ENCODE data around the gene FBXL7. TPM values are rescaled to one million over a fixed set of nuclear protein-coding genes. Genes with fewer than 3 reads are reported as not detected.

Gene FBXL7
- total and polyA plus RNA-seq, 2 donors (not counting 3 experiments of a cell fraction or from before 2014, with no cell fraction given), result 23.5 to 32.2 TPM

DNA sequence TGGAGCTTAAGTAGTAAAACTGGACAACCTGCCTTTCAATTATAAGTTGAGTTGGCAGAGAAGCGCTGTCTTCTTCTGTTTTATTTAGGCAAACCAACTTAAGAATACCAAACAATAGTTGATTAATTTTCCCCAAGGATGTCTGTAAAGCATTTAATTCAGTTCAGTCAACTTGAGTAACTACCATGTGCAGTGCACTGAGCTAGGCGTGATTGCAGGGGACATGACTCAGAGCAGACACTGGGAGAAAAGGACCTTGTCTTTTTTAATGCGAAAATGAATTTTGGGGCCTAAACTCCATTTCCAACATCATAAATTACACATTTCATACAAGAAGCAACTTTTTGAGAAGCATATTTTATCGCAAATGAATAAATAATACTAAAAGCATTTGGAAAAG, 66.3 kb downstream of the FBXL7 start:
- FAIRE-seq (no peak), DNase-seq (ENCODE audit: low read depth, low spot score) (no peak)
- no peaks in the 10 kb centered on the region for H3K9me3 ChIP-seq (replicated peaks; ENCODE audit: control insufficient read depth, insufficient read depth, low read length)
- no peak overlapping the region for H3K4me3 ChIP-seq (replicated peaks in 1 of 3; ENCODE audit: insufficient read depth in 1 of 3, low read depth in 1 of 3, low read length in 3 of 3)
- TF ChIP-seq, protein P1, sequence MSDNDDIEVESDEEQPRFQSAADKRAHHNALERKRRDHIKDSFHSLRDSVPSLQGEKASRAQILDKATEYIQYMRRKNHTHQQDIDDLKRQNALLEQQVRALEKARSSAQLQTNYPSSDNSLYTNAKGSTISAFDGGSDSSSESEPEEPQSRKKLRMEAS (IDR thresholded peaks at IDR 0.05; ENCODE audit: insufficient read depth, insufficient read length), result no peak
- TF ChIP-seq POLR2AphosphoS5 (IDR thresholded peaks at IDR 0.05; ENCODE audit: insufficient read depth, low read depth, low read length), result no peak
- TF ChIP-seq MYC (IDR thresholded peaks at IDR 0.05; ENCODE audit: low read depth, low read length), result no peak
- TF ChIP-seq, protein P2, sequence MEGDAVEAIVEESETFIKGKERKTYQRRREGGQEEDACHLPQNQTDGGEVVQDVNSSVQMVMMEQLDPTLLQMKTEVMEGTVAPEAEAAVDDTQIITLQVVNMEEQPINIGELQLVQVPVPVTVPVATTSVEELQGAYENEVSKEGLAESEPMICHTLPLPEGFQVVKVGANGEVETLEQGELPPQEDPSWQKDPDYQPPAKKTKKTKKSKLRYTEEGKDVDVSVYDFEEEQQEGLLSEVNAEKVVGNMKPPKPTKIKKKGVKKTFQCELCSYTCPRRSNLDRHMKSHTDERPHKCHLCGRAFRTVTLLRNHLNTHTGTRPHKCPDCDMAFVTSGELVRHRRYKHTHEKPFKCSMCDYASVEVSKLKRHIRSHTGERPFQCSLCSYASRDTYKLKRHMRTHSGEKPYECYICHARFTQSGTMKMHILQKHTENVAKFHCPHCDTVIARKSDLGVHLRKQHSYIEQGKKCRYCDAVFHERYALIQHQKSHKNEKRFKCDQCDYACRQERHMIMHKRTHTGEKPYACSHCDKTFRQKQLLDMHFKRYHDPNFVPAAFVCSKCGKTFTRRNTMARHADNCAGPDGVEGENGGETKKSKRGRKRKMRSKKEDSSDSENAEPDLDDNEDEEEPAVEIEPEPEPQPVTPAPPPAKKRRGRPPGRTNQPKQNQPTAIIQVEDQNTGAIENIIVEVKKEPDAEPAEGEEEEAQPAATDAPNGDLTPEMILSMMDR (IDR thresholded peaks at IDR 0.05; ENCODE audit: extremely low read depth in 1 of 2, insufficient read depth in 1 of 2, low read depth in 1 of 2, low read length in 2 of 2), result no peak
- TF ChIP-seq JUN (IDR thresholded peaks at IDR 0.05; ENCODE audit: borderline replicate concordance, insufficient read depth, insufficient read length, low read depth), result no peak
- no peak for TF ChIP-seq FOS (IDR thresholded peaks at IDR 0.05; ENCODE audit: borderline replicate concordance, insufficient read depth, low read length)
- TF ChIP-seq GATA2 (IDR thresholded peaks at IDR 0.05; ENCODE audit: insufficient read depth, insufficient read length, low read depth, low read length), result no peak
- no peak for TF ChIP-seq EZH2 (IDR thresholded peaks at IDR 0.05; ENCODE audit: borderline replicate concordance, low read depth, low read length, severe bottlenecking)
- no peak for TF ChIP-seq POLR2A (IDR thresholded peaks at IDR 0.05; ENCODE audit: low read depth, low read length)
- ChIA-PET POLR2A (no interaction called here), CTCF (no interaction called here)
- intact Hi-C loops (cut with micrococcal nuclease), result no loop called here
- H3K9ac ChIP-seq (replicated peaks; ENCODE audit: extremely low read depth, insufficient read depth, low read length), result no peak overlapping the region
- dilution Hi-C loops (cut with MboI; ENCODE audit: extremely low pct_ligation_motif_present, low sequenced_read_pairs), result no loop called here
- H3K36me3 ChIP-seq (ENCODE audit: control insufficient read depth in 2 of 2, extremely low read depth in 1 of 2, insufficient read depth in 2 of 2, low read length in 2 of 2), result no peaks in the 10 kb centered on the region
- H4K20me1 ChIP-seq (replicated peaks; ENCODE audit: control insufficient read depth, extremely low read depth, insufficient read depth, low read length), result peaks cover 5% of the 10 kb centered on the region
- H3K4me2 ChIP-seq (ENCODE audit: insufficient read depth, low read length), result no peak overlapping the region
- no peaks in the 10 kb centered on the region for H3K79me2 ChIP-seq (ENCODE audit: control insufficient read depth, insufficient read depth, low read length)
- H3K27me3 ChIP-seq (ENCODE audit: control insufficient read depth in 2 of 2, insufficient read depth in 2 of 2, low read length in 2 of 2), result no peaks in the 10 kb centered on the region
- no TSS peak for BruUV-seq (replicated peaks)
- no peaks in the 10 kb centered on the region for H3K9me1 ChIP-seq (replicated peaks; ENCODE audit: control insufficient read depth, extremely low read depth, insufficient read depth, low read length)
- H3K27ac ChIP-seq (ENCODE audit: insufficient read depth, low read depth, low read length), result no peak overlapping the region
- H2AFZ ChIP-seq (ENCODE audit: low read depth, low read length), result no peak overlapping the region
- H3K4me1 ChIP-seq (ENCODE audit: control insufficient read depth, extremely low read depth, insufficient read depth, low read length), result peaks cover 3% of the 10 kb centered on the region

All from endothelial cell of umbilical vein (primary cell).